ENCODE measurements around the gene G0S2. TPM values are rescaled to one million over a fixed set of nuclear protein-coding genes. Genes with fewer than 3 reads are reported as not detected.
A peak's percentile ranks its signal among the peaks of the same experiment; 100 is the strongest.

The G0S2 gene
- total and polyA plus RNA-seq, 9 of the 15 experiments (the other 6 are each of a cell fraction or from before 2014, with no cell fraction given): 0.18 to 65.6 (median 11.4) TPM

DNA sequence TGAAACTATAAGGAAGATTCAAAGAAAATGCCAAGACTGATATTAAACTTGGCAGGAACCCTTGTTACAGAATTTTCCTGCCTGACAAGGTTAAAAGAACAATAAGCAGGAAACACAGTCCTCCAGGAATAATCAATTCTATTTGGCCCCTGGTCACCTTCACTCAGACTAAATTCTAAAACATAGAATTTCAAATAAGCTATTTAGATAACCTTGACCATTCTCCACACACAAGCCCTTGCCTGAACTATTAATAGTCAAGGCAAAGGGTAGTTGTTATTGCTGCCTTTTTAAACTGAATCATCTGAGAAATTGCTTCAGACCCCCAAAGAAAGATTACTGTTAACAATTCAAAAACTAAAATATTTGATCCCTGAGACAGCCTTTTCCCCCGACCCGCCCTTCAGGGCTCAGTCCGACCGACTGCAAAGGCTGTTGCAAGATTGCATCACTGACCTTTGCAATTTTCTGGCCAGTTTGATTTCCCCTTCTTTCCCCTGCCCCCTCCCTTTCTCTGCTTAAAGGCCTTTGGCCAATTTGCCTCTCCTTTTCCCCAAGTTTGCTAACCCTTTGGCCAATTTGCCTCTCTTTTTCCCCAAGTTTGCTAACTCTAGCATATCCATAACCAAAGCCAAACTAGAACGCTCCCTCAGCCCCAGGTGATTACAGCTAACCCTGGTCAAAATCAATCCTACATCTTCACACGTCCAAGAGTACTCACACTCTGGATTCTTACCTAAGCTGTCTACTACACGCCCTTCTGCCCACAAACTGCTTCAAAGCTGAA, 1.4 kb upstream of the G0S2 start (continued):
- TF ChIP-seq RBBP5 (IDR thresholded peaks at IDR 0.05; ENCODE audit: borderline replicate concordance, insufficient read depth, low read length, poor library complexity, severe bottlenecking) (no peak), NFE2 (IDR thresholded peaks at IDR 0.05; ENCODE audit: low read depth) (no peak), EP300 (IDR thresholded peaks at IDR 0.05; ENCODE audit: low read length) (peak; percentile 85), HDAC3 (IDR thresholded peaks at IDR 0.05; ENCODE audit: borderline replicate concordance, partially characterized antibody) (peak; percentile 49), ELF1 (tag; IDR thresholded peaks at IDR 0.05) (0 out of 2 replicates have a peak, but pooled peaks have one; percentile 15), HMGN3 (IDR thresholded peaks at IDR 0.05; ENCODE audit: borderline replicate concordance, extremely low read depth, insufficient read length, low read depth, low read length) (no peak), ZNF695 (CRISPR knock-in tag; IDR thresholded peaks at IDR 0.05) (no peak), BDP1 (IDR thresholded peaks at IDR 0.05; ENCODE audit: insufficient read depth, insufficient read length) (no peak), PHF21A (IDR thresholded peaks at IDR 0.05; ENCODE audit: borderline replicate concordance, low read depth) (no peak), ZNF175 (CRISPR knock-in tag; IDR thresholded peaks at IDR 0.05; ENCODE audit: low read depth) (peak; percentile 75; the same call in 1 of the 2 replicates), GATA2 (CRISPR knock-in tag; IDR thresholded peaks at IDR 0.05) (no peak), NBN (IDR thresholded peaks at IDR 0.05; ENCODE audit: low read depth) (0 out of 2 replicates have a peak, but pooled peaks have one; percentile 79), MCM3 (IDR thresholded peaks at IDR 0.05) (no peak), CGGBP1 (CRISPR knock-in tag; IDR thresholded peaks at IDR 0.05) (no peak), HOXB6 (CRISPR knock-in tag; IDR thresholded peaks at IDR 0.05; ENCODE audit: borderline replicate concordance) (0 out of 2 replicates have a peak, but pooled peaks have one; percentile 5), SMAD2 (IDR thresholded peaks at IDR 0.05; ENCODE audit: low read depth, low read length) (no peak), KAT2B (IDR thresholded peaks at IDR 0.05; ENCODE audit: low read depth, low read length) (no peak), ZNF143 (CRISPR knock-in tag; IDR thresholded peaks at IDR 0.05) (no peak), MCM5 (IDR thresholded peaks at IDR 0.05; ENCODE audit: low read depth) (no peak), NFXL1 (CRISPR knock-in tag; IDR thresholded peaks at IDR 0.05) (no peak), MYNN (IDR thresholded peaks at IDR 0.05) (no peak), MYNN (CRISPR knock-in tag; IDR thresholded peaks at IDR 0.05) (no peak), BRD4 (IDR thresholded peaks at IDR 0.05) (0 out of 2 replicates have a peak, but pooled peaks have one; percentile 29), ZBTB17 (CRISPR knock-in tag; IDR thresholded peaks at IDR 0.05) (peak; percentile 54), NFE2L1 (tag; IDR thresholded peaks at IDR 0.05; ENCODE audit: borderline replicate concordance, low read depth) (no peak), GATAD2A (IDR thresholded peaks at IDR 0.05) (no peak), NR1H2 (CRISPR knock-in tag; IDR thresholded peaks at IDR 0.05) (no peak), HMG20B (CRISPR knock-in tag; IDR thresholded peaks at IDR 0.05) (no peak), TEAD4 (IDR thresholded peaks at IDR 0.05; ENCODE audit: low read length) (no peak), TEAD4 (CRISPR knock-in tag; IDR thresholded peaks at IDR 0.05; ENCODE audit: borderline replicate concordance) (no peak), HBP1 (CRISPR knock-in tag; IDR thresholded peaks at IDR 0.05) (peak; percentile 49; the same call in 1 of the 2 replicates), ZNF764 (CRISPR knock-in tag; IDR thresholded peaks at IDR 0.05; ENCODE audit: low read depth) (no peak)

All from K562 (cell line).